Spleen (tissue), 11 donors: ENCODE results near the gene KDM4B. TPM values are rescaled to one million over a fixed set of nuclear protein-coding genes. Genes with fewer than 3 reads are reported as not detected.

ENCODE experiments used
- DNase-seq: peaks from one replicate; pipeline ENCODE4 v3.0.0-alpha.2; 2020
- H3K27ac ChIP-seq, 8 donors: fragments of 200-600 bp; sonication (generic) in 7 of 8; 1 replicate in 4 of 8; 2 replicates in 4 of 8; pipeline versions ENCODE4 v1.5.0 to v1.8.0; 2016 to 2021; ENCODE audit warnings: inconsistent platforms in 4 of 8, mild to moderate bottlenecking in 4 of 8, moderate library complexity in 1 of 8
- H3K27me3 ChIP-seq, 7 donors: fragments of 200-600 bp; sonication (generic) in 6 of 7; replicated peaks in 1 of 7; 1 replicate in 4 of 7; 2 replicates in 3 of 7; pipeline versions ENCODE4 v1.5.0 to v1.8.0; 2016 to 2021; ENCODE audit warnings: inconsistent platforms in 3 of 7, mild to moderate bottlenecking in 1 of 7
- H3K36me3 ChIP-seq, 6 donors: fragments of 200-600 bp; sonication (generic) in 5 of 6; 1 replicate in 4 of 6; 2 replicates in 2 of 6; pipeline versions ENCODE4 v1.5.0 to v1.8.0; 2016 to 2021; ENCODE audit warnings: inconsistent platforms in 2 of 6
- H3K4me1 ChIP-seq, 6 donors: fragments of 200-600 bp; sonication (generic) in 5 of 6; 1 replicate in 3 of 6; 2 replicates in 3 of 6; pipeline versions ENCODE4 v1.5.0 to v1.8.0; 2016 to 2021; ENCODE audit warnings: inconsistent platforms in 3 of 6
- H3K4me3 ChIP-seq, 8 donors: fragments of 200-600 bp; sonication (generic) in 7 of 8; 1 replicate in 4 of 8; 2 replicates in 4 of 8; pipeline versions ENCODE4 v1.5.0 to v1.8.0; 2016 to 2021; ENCODE audit warnings: inconsistent platforms in 4 of 8, mild to moderate bottlenecking in 4 of 8, moderate library complexity in 2 of 8
- H3K9me3 ChIP-seq, 8 donors: fragments of 200-600 bp; sonication (generic) in 7 of 8; 1 replicate in 4 of 8; 2 replicates in 4 of 8; pipeline versions ENCODE4 v1.5.0 to v1.8.0; 2016 to 2021; ENCODE audit warnings: inconsistent platforms in 4 of 8
- CTCF ChIP-seq, 11 experiments: fragments of 200-600 bp in 7 of 11; fragments of 450-650 bp in 4 of 11; sonication (generic) in 4 of 11; IDR thresholded peaks in 8 of 11; conservative IDR thresholded peaks in 3 of 11; 1 replicate in 7 of 11; 2 replicates in 4 of 11; pipeline versions ENCODE4 v1.4.0 to v1.8.0; 2016 to 2021; ENCODE audit warnings: antibody characterized with exemption in 11 of 11, inconsistent platforms in 4 of 11, mild to moderate bottlenecking in 1 of 11
- POLR2A ChIP-seq, 3 donors: fragments of 450-650 bp; IDR thresholded peaks; one replicate each; pipeline ENCODE4 v1.5.1; 2017; ENCODE audit warnings: antibody characterized with exemption in 3 of 3, mild to moderate bottlenecking in 1 of 3
- POLR2AphosphoS5 ChIP-seq, 3 donors: sonication (generic); formaldehyde crosslinking; IDR thresholded peaks; one replicate each; pipeline ENCODE4 v1.5.1; 2017; ENCODE audit warnings: antibody characterized with exemption in 3 of 3
- WGBS, 5 donors: extraction: QIAGEN DNeasy Blood & Tissue Kit in 3 of 5; methylation state at CpG; one replicate each; pipeline versions ENCODE4 v1.1.5 to v1.1.7; 2013 to 2018; 5-methylcytosine and 5-hydroxymethylcytosine counted together
- intact Hi-C: fragments of 100-400 bp; cut with DNase I; formaldehyde crosslinking; loops from one replicate; pipeline ENCODE4 v1.15.0; 2023; ENCODE audit warnings: low total_unique reads
- polyA plus RNA-seq, 3 donors: library from polyadenylated mRNA; stranded (reverse); fragments of 200-250 nt; gene quantifications; one replicate each; pipeline ENCODE4 v1.2.1, GENCODE V29; 2013
- total RNA-seq, 7 donors: library from RNA; depleted of rRNA in 3 of 7; stranded (reverse); fragments of >200 nt in 3 of 7; fragmentation: NEBNext Ultra II Directional in 4 of 7; extraction: Animal tissue kit (Norgen Biotek cat#: 25700) in 4 of 7; gene quantifications; one replicate each; pipeline versions ENCODE4 v1.1.0 to v1.2.1, GENCODE V29; 2016 to 2021
- donor health status: healthy with polysubstance abuse.
- donor health status: DM: no; HTN: no; CAD: no; lungs with moderate emphysema.
- donor health status: DM: no; HTN: no; CAD: no.
- donor health status: Bipolar disorder and iron deficiency.
- donor health status: healthy.
- donor health status: DM: no; HTN: no; CAD: no.
- donor health status: DM: yes; HTN: yes; CAD: no.

Gene KDM4B
- total and polyA plus RNA-seq, 10 donors = 18.3 to 80.5 (median 52.4) TPM

GRCh38 chr19:5178841-5179240 lies 209.9 kb downstream of the KDM4B start:
- WGBS, 5 donors = 93 to 98% (median 93%) methylated on average over 3 of the region's 3 CpGs
- H3K27me3 ChIP-seq = no peaks in the 10 kb centered on the region
- H3K9me3 ChIP-seq = peaks cover 0 to 3% (median 0%) of the 10 kb centered on the region in 8 donors
- no peak for DNase-seq
- no peak overlapping the region for H3K4me3 ChIP-seq
- no peaks in the 10 kb centered on the region for H3K36me3 ChIP-seq
- H3K27ac ChIP-seq = no peak overlapping the region
- no peak for TF ChIP-seq POLR2AphosphoS5 (IDR thresholded peaks at IDR 0.05)
- no peak for TF ChIP-seq POLR2A (IDR thresholded peaks at IDR 0.05)
- no peak for TF ChIP-seq CTCF (IDR thresholded peaks at IDR 0.05 in 8 of 11, conservative IDR thresholded peaks at IDR 0.05 in 3 of 11)
- intact Hi-C loops = no loop called here
- peaks cover 0 to 14% (median 0%) of the 10 kb centered on the region in 6 donors for H3K4me1 ChIP-seq

- no peak overlapping the region for H3K27ac ChIP-seq
Observed at GRCh38 chr19:5179256-5179655, 210.3 kb downstream of the KDM4B start.

GRCh38 chr19:5181329-5181728 lies 212.4 kb downstream of the KDM4B start:
- Histone ChIP-seq H3K4me3 (no peak overlapping the region), H3K27me3 (no peaks in the 10 kb centered on the region), H3K9me3 (no peaks in the 10 kb centered on the region), H3K4me1 (peaks cover 0 to 13% (median 0%) of the 10 kb centered on the region in 6 donors), H3K36me3 (no peaks in the 10 kb centered on the region), H3K27ac (no peak overlapping the region)
- WGBS, 5 donors = 82 to 100% (median 90%) methylated on average over 2 of the region's 2 CpGs
- intact Hi-C loops = no loop called here
- TF ChIP-seq POLR2AphosphoS5 (IDR thresholded peaks at IDR 0.05) (no peak), CTCF (IDR thresholded peaks at IDR 0.05 in 8 of 11, conservative IDR thresholded peaks at IDR 0.05 in 3 of 11) (no peak), POLR2A (IDR thresholded peaks at IDR 0.05) (no peak)
- no peak for DNase-seq

More at GRCh38 chr19:5179256-5179655, 210.3 kb downstream of the KDM4B start:
- Histone ChIP-seq H3K4me1 (peaks cover 0 to 14% (median 0%) of the 10 kb centered on the region in 6 donors), H3K9me3 (peaks cover 0 to 3% (median 0%) of the 10 kb centered on the region in 8 donors), H3K27me3 (no peaks in the 10 kb centered on the region), H3K4me3 (no peak overlapping the region), H3K36me3 (no peaks in the 10 kb centered on the region)
- TF ChIP-seq POLR2AphosphoS5 (IDR thresholded peaks at IDR 0.05) = no peak
- TF ChIP-seq POLR2A (IDR thresholded peaks at IDR 0.05) = no peak
- no peak for TF ChIP-seq CTCF (IDR thresholded peaks at IDR 0.05 in 8 of 11, conservative IDR thresholded peaks at IDR 0.05 in 3 of 11)
- intact Hi-C loops = no loop called here
- WGBS, 5 donors = 78 to 88% (median 86%) methylated on average over 12 to 16 of the region's 16 CpGs
- no peak for DNase-seq

GRCh38 chr19:5182751-5183150 lies 213.8 kb downstream of the KDM4B start:
- WGBS, 5 donors = 73 to 75% (median 74%) methylated on average over 10 of the region's 10 CpGs
- Histone ChIP-seq H3K36me3 (no peaks in the 10 kb centered on the region), H3K4me1 (no peaks in the 10 kb centered on the region), H3K27ac (no peak overlapping the region), H3K9me3 (no peaks in the 10 kb centered on the region), H3K4me3 (no peak overlapping the region), H3K27me3 (no peaks in the 10 kb centered on the region)
- intact Hi-C loops = no loop called here
- no peak for TF ChIP-seq POLR2AphosphoS5 (IDR thresholded peaks at IDR 0.05)
- TF ChIP-seq POLR2A (IDR thresholded peaks at IDR 0.05) = no peak
- no peak for TF ChIP-seq CTCF (IDR thresholded peaks at IDR 0.05 in 8 of 11, conservative IDR thresholded peaks at IDR 0.05 in 3 of 11)
- no peak for DNase-seq
